HT-29 (cell line): ENCODE data around the gene NDC1. TPM values are rescaled to one million over a fixed set of nuclear protein-coding genes. Genes with fewer than 3 reads are reported as not detected.
A peak's percentile ranks its signal among the peaks of the same experiment; 100 is the strongest.
"Not testable (repeated sequence)": the region's sequence is repeated elsewhere in the genome, so short reads cannot be mapped to it uniquely, and the experiment has no call there.

Source experiments
- DNase-seq: peaks from one replicate; pipeline ENCODE4 v3.0.0-alpha.2; 2015; ENCODE audit warnings: low spot score
- total RNA-seq: library from RNA; depleted of rRNA; stranded (reverse); fragments of >200 nt; shearing (Covaris generic); gene quantifications from 2 replicates; pipeline ENCODE4 v1.2.3, GENCODE V29; 2014

The NDC1 gene
- total RNA-seq, 1 experiment from 2014 or later: 29.5 TPM

DNA sequence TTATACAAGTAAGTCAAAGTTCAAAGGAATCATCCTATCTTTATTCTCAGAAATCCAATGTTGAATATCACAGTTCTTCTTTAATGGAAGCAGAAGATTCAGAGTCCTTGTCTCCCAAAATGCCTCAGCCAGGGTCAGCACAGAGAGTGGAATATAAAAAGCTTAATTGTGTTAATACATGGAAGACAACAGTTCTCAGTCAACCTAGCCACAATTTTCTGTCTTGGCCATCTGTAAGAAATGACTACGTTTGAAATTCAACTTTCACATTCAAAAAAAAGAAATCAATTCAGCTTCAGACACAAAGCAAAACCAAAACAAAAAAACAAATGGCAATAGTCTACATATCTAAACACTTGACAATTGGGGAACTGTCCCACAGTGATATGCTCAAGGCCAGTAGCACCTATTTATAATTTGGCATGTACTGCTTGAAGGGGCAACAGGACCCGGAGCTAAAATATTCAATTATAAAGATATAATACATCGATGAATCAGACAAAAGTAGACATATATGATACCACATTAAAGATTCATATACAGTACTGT lies 71.8 kb downstream of the NDC1 start:
- no peak for DNase-seq

DNA sequence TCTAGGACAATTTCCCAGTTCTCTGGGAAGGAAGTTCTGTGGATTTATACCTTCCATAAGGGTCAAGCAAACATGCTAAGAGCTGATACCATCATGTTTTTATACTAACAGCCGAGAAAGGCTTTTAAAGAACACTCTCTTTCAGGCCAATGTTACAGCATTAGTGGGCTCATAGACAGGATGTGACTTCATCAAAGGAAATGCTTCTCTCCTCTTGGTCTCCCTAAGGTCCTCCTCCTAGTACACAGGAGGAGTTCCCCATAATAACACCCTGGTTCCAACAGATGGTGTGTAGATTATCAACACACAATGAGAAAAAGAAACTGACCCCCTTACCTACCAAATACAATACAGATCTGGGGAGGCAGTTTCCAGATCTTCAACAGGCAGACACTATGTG lies 72.4 kb downstream of the NDC1 start:
- no peak for DNase-seq

DNA sequence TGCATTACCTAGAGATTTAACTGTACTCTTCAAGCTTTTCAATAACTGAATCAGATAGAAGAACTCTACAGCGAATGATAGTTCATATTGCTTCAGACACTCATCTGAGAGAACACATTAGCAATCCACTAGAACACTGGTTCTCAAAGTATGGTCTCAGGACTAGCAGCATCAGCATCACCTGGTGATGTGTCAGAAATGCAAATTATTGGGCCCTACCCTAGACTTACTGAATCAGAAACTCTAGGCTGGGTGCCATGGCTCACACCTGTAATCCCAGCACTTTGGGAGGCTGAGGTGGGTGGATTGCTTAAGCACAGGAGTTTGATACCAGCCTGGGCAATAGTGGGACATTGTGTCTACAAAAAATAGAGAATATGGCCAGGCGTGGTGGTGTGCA lies 74.2 kb downstream of the NDC1 start:
- DNase-seq: no peak

DNA sequence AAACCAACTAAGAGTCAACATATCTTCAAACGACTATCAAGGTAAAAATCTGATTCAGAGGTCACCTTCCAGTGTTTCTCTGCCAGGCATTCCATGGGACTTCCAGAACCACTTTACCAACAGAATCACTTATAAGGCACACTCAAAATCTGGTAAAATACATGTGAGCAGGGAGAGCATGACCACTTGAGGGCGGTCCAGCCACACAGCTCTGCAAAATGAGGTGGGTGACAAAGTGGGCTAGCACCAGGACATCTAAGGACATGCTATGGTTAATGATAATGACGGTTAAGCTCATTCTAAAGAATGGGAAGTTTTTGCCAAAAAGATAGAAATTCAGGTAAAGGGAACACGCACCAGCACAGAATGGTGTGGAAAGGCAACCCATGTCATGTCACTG lies 74.6 kb downstream of the NDC1 start:
- no peak for DNase-seq

DNA sequence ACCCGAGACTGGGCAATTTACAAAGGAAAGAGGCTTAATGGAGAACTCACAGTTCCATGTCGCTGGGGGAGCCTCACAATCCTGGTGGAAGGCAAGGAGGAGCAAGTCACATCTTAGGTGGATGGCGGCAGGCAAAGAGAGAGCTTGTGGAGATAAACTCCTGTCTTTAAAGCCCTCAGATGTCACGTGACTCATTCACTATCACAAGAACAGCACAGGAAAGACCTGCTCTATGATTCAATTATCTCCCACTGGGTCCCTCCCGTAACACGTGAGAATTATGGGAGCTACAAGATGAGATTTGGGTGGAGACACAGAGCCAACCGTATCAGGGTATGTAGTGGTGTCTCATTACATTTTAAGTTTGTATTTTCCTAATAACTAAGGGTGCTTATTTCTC lies 77.6 kb downstream of the NDC1 start:
- not testable (repeated sequence) for DNase-seq

DNA sequence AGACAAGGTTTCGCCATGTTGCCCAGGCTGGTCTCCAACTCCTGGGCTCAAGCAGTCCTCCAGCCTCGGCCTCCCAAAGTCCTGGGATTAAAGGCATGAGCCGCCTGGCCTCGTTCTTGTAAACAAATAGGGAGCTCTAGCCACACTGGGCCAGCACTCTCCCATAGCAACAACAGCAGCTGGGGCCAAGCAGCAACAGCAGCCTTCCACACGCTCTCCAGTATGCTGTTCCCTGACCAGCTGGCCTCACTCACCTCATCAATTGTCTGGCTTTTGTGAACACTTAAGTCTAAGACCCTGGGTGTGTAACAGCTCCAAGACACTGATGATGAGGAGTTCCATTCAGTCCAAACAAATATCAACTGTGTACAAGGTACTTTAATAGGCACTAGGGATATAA lies 82.2 kb downstream of the NDC1 start:
- DNase-seq: no peak

DNA sequence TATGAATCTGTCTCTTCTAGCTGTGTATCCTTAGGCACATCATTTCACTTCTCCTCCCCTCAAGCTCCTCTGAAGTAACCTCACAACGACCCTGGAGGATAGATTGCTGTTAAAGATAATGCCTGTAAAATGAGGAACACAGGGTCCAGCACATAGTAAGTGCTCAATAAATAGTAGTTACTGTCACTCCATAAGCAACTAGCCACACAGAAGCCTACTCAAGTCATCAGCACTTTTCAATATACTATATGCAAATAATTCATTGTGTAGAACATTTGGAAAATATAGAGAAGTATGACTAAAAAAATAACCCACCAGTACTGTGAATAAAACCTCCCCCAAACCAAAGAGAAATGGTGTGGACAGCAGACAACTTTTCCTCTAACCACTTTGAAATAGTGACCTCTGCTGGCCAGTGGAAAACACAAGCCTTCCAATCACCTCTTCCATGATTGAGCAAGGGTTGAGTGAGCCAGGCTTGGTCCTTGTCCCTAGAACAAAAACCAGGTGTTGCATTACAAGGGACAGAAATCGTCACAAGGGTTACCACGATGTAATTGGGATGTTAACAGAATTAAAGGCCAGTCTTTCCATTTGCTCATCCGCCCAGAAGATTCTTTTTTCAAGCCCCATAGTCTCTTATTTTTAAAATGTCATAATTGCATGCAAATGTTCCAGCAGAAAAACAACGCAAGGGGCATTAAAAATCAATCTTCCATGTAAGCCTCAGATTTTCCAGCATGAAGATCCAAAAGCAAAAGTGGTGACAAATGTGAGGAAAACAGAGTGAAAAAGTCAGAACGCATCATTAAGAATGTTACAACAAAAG lies 83.4 kb downstream of the NDC1 start:
- DNase-seq: peak; percentile 62

DNA sequence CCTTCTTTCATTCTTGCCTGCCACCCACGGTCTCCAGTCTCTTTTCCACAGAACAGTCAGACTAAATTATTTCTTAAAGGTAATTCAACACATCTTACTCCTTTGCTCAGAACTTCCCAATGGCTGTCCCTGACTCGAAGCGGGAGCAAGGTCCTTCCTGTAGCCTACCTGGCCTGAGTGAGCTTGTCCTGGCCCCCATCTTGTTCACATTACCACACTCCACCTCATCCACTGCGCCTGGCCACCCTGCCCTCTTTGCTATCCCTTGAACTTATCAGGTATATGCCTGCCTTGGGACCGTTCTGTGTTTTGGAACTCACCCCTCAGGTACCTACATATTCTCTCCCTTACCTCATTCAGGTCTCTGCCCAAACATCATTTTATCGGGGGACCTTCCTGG lies 85.8 kb downstream of the NDC1 start:
- DNase-seq: no peak

DNA sequence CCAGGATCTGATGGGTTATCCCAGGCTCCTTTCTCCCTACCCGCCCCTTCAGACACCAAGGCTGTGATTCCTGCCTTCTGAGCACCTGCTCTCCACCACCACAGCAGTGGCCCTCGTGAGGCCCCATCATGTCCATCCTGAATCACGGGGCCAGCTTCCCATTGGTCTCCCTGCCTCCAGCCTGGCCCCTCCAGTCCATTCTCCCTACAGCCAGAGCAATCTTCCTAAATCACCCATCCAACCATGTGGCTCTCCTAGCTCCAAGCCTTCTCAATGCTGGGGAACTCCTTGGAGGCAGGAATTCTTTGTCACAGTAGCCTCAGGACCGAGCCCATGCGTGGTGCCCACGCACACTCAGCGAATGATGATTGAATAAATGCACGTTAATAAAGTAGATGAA lies 90.3 kb downstream of the NDC1 start:
- no peak for DNase-seq

DNA sequence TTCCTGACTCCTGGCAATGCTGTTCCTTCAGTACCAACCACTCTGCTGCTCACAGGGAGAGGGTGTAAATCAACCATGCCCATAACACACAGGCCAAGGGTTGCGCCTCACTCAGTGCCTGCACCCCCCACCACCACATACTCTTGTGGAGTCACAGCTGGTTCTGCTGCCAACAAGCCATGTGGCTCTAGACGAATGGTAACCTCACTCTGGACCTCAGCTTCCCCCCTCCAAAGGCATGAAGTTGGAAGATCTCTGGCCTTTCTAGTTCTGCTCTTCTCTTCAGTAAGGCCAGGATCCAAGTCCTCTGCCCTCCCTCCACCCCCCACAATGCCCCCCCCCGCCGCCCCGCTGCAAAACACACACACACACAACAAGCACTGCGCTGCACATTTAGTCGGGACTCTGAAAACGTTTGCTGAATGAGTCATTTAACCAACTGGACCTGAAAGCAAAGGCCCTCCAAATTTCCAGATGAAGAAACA lies 97.4 kb downstream of the NDC1 start:
- DNase-seq: no peak

DNA sequence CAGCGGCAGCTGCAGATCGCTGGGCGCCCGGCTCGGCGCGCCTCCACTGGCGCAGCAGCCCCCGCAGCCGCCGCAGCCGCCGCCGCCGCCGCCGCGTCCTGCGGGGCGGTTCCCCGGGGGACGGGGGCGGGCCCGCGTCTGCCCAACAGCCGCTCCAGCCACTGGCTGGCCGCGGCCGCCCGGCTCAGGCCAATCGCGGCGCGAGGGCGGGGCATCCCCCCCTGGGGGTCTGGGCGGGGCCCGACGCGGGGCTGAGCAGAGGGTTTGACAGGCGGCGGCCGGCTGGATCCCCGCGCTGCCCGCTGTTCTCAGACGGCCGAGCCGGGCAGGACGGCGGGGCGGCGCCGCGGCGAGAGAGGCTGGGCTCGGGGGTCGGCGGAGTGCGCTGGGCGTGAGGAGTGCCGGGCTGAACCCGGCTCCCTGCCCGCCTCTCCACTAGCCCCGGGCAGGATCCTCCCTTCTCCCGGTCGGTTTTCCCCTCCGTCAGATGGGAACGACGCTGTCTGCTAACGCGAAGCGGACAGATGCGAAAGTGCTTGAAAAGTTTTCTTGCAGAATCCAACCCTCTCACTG lies 98.9 kb downstream of the NDC1 start, which contains the start of gene GLIS1:
TSS of gene GLIS1 (minus strand) at position 56 of the 573 bp plus-strand sequence. CDS start 1,100 bp downstream, outside the sequence.
- peak; percentile 34 for DNase-seq

DNA sequence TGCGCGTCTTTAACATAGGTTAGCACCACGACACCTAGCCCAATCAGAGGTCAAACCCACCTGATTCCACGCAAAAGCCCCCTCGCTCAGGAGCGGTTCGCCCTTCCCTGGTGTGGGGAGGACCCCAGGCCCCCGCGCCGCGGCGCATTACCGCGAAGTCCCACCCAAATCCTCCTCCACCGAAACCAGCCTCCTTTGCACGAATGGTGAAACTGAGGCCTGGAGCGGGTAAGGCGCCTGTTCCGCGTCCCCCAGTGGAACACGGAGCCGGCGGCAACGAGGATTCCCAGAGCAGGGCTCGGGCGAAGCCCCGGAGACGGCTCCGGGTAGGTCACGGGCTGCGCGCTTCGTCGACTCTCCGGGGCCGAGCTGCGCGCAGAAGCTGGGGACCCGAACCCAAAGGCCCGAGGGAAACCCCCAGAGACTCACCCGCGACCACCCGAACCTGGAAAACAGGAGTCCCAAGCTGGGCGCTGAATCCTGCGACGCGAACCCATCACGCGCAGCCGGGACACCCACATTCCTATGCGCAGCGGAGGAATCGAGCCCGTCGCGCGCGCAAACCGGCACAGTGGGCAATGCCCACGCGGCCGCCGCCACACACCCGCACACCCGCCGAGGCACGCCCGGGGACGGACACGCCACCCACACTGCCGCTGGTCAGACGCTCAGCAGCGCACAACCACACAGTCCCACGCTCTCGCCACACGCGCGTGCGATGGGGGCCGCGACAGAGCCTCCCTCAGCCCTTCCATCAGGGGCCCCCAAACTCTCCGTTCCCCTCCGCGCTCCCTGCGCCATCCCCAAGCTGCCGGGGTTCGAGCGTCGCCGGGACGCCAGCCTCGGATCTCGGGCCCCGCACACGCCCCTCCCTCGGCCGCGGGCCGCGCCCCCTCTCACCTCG lies 99.6 kb downstream of the NDC1 start:
- DNase-seq: no peak

DNA sequence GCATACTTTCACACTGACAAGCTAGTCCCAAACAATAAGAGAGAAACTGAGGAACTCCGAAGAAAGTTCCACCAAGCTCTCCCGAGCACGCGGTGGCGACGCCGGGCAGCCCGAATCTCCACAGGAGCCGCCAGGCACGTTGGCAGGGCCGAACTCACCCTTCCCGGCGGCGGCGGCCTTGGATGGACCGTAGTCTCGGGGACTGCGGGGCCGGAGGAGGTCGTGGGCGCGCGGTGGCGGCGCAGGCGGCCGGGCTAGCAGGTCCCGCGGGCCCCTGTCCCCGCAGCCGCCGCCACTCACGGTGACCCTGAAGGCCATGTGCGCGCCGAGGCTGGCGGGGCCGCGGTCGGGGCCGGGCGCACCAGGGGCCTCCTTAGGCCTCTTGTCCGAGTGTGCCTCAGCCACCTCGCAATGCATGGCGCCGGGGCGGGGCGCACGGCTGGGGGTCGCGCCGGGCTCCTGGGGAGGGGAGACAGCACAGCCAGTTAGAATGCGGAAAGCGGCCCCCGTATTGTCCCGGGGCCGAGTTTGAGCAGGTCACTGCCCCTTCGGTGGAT lies 100.4 kb downstream of the NDC1 start:
- no peak for DNase-seq

DNA sequence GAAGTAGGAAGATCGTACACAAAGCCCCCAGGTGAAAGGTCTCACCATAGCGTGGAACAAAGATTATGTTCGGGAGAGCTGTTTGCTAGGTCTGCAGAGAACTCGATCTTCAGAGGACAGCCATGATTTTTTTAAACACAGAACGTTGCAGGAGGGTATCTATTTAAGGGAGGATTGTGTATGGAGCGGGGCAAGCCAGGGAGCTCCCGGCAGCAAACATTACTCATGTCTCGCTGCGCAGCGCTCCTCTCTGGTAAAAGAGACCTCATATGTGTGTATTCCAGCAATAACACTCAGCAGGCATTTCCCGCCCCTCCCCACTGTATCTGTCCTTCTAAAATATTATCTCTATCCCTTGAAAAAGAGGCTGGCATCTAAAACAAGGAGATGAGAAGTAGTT lies 101.8 kb downstream of the NDC1 start:
- DNase-seq: no peak

DNA sequence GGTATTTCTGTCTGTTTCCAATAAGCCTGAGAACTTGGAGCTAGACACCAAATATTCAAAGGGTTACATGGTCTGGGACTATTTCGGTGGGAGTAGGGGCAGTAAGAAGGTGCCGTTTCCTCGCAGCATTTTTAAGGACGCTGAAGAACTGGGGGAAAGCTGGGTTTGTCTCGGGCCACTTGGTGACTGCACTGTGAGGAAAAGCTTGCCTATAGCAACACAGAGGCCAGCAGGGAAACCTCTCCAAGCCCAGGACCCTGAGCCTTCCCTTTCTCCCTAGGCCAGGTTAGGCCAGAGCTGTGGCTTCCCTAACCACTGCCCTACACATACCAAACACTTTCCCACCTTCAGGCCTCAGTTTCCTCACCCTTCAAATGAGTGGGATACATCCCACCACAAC lies 102.4 kb downstream of the NDC1 start:
- DNase-seq: no peak

DNA sequence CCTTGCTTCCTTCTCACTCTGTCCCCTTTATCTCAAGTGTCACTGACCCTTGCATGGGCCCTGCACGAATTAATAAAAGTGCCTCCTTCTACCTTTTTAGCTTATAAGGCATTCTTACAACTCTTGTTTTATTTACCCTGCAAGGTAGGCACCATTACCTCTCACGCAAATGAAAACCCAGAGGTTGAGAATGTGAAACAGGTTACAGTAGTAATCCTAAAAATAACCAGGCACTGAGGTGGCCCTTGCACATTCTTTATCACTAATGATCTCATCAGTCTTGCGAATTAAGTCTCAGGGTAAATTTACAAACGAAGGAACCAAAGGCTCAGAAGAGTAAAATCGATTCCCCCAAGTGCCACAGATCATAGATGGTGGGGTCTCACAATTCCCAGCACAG lies 102.8 kb downstream of the NDC1 start:
- no peak for DNase-seq

DNA sequence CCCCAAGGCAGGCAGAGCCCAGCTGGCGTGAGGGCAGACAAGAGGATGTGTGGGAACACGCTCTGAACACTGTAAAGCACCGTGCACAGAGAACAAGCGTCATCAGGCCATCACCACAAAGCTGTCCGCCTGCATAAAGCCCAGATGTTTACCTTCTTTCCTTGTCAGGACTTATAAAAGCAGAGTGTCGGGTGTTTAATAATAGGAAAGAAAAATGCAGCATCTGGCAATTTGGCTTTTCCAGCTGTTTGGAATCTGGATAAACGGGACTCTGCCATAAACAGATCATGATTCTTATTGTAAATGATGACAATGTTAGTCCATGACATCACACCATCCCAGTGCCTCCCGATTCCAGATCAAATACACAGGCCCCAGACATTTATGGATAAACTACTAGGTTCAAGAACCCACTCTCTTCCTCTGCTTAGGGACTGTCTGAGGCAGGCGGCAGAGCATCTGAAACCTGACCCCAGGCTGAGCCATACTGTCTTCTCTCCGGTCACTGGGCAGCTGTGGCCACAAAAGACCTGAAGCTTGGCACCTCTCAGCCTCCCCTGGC lies 103.4 kb downstream of the NDC1 start:
- no peak for DNase-seq

DNA sequence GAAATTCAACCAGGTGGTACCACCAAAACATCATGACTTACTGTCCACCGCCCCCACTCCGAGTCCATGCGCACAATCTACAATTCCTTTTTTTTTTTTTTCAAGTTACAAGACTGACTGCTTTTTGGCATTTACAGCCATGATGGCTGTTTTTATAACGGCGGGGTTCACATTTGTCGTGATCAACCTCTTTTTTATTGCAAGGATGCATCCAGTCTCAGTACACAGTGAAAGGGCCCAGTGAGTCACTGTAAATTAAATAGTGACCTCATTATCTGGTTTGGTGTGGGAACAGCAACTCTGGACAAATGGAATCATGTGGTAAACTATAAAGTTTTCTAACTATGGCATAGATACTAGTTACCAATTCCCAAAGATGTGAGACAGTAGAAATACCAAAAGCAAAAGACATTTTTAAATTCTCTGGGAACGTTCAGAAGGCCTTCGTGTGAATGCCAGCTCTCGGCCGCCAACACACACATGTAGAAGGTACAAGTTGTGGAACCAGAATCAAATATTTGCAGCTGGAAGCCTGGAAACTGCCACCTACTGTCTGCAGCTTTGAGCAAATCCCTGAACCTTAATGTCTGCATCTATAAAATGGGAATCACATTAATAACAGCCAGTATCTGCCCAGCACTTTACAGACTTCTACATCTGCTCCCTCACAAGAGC lies 104.0 kb downstream of the NDC1 start:
- DNase-seq: no peak

DNA sequence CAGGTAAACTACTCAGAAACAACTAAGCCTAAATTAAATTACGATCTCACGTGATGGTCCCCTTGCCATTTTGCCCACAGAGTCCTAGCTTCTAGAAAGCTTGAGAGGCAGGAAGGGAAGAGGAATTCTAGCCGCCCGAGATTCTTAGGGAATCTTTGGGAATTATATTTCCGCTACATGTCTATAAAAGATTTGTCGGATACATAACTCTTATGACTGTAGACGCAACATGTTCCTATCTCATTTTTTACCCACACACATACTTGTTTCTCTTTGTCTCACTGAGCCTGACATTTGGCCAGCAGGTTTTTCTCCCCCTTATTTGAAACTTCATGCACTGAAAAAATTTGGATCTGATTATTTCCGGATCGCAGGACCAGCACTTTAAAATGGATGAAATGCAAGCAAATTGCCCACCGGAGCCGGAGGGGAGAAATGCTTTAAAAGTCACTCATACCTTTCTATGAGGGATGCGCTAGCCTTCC lies 104.6 kb downstream of the NDC1 start:
- DNase-seq: no peak

DNA sequence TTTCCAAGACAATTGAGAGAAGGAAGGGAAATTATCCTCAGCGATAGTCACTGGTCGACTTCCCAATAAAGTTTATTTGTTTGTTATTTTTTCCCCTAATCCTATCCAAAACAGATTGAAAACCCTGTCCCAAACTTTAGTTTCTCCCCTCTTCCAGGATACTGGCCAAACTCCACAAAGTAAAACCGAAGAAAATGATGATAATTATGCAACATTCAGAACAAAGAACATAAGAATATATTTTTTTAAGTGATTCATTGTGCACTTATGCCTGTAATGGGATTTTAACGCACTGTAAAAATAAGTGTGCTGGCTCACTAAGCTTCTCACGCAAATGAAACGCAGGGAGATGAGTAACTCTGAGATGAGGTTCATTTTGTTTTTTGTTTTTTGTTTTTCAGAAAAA lies 105.2 kb downstream of the NDC1 start:
- DNase-seq: no peak
